Endothelial cell of umbilical vein (primary cell): ENCODE data around the gene VIL1. TPM values are rescaled to one million over a fixed set of nuclear protein-coding genes. Genes with fewer than 3 reads are reported as not detected.

ENCODE experiments used
- BruUV-seq: library from RNA; stranded (reverse); fragments of 400-500 nt; replicated peaks from 2 replicates; lab custom pipeline; 2021; lab: Mats Ljungman, UMichigan
- CTCF ChIA-PET: fragments of 300-600, 350-600 bp; sonication (Branson Sonifier 250); formaldehyde crosslinking; loops from one replicate; lab custom pipeline; 2021; ENCODE audit warnings: antibody characterized with exemption, inconsistent platforms; lab: Charles Lee
- POLR2A ChIA-PET: fragments of 300-600, 350-600 bp; sonication (Branson Sonifier 250); formaldehyde crosslinking; loops from one replicate; lab custom pipeline; 2021; ENCODE audit warnings: antibody characterized with exemption, inconsistent platforms; lab: Charles Lee
- DNase-seq: peaks from one replicate; pipeline ENCODE4 v3.0.0-alpha.2; 2011; ENCODE audit warnings: low read depth, low spot score
- FAIRE-seq: peaks from 2 replicates; lab custom pipeline; 2011; peaks lifted over from hg19 to GRCh38; lab: Jason Lieb, UNC
- H2AFZ ChIP-seq: 2 replicates; pipeline ENCODE4 v1.6.0; 2012; ENCODE audit warnings: low read depth, low read length, control low read depth, inconsistent platforms
- H3K27ac ChIP-seq: 2 replicates; pipeline ENCODE4 v1.5.1; 2011; ENCODE audit warnings: low read depth, mild to moderate bottlenecking, control low read depth, low read length, moderate library complexity; ENCODE audit not compliant: insufficient read depth
- H3K27me3 ChIP-seq, 2 experiments: 2 replicates each; pipeline versions ENCODE4 v1.6.0 to v1.6.1; 2011; ENCODE audit warnings: low read length in 2 of 2, mixed read lengths in 1 of 2; ENCODE audit not compliant: control insufficient read depth in 2 of 2, insufficient read depth in 2 of 2
- H3K36me3 ChIP-seq, 2 experiments: 2 replicates in 1 of 2; 3 replicates in 1 of 2; pipeline ENCODE4 v1.5.1; 2011; ENCODE audit warnings: low read length in 2 of 2, mild to moderate bottlenecking in 1 of 2, moderate library complexity in 1 of 2; ENCODE audit not compliant: control insufficient read depth in 2 of 2, insufficient read depth in 2 of 2; ENCODE audit errors: extremely low read depth in 1 of 2
- H3K4me1 ChIP-seq: 3 replicates; pipeline ENCODE4 v1.5.1; 2011; ENCODE audit warnings: mild to moderate bottlenecking, low read length; ENCODE audit not compliant: control insufficient read depth, insufficient read depth; ENCODE audit errors: extremely low read depth
- H3K4me2 ChIP-seq: 2 replicates; pipeline ENCODE4 v1.6.1; 2011; ENCODE audit warnings: low read length, control low read depth, mixed read lengths; ENCODE audit not compliant: insufficient read depth
- H3K4me3 ChIP-seq, 3 experiments: fragments of 200-600 bp in 1 of 3; sonication (generic), shearing (Covaris generic) in 1 of 3; replicated peaks in 1 of 3; 2 replicates each; pipeline ENCODE4 v1.5.1; 2011 to 2016; ENCODE audit warnings: control low read depth in 3 of 3, low read length in 3 of 3, mild to moderate bottlenecking in 2 of 3, inconsistent platforms in 1 of 3, low read depth in 1 of 3, moderate library complexity in 1 of 3; ENCODE audit not compliant: insufficient read depth in 1 of 3
- H3K79me2 ChIP-seq: 2 replicates; pipeline ENCODE4 v1.6.0; 2012; ENCODE audit warnings: low read length, inconsistent platforms; ENCODE audit not compliant: control insufficient read depth, insufficient read depth
- H3K9ac ChIP-seq: replicated peaks from 2 replicates; pipeline ENCODE3; 2011; ENCODE audit warnings: low read length, control low read depth; ENCODE audit not compliant: insufficient read depth; ENCODE audit errors: extremely low read depth
- H3K9me1 ChIP-seq: replicated peaks from 3 replicates; pipeline ENCODE4 v1.6.0; 2011; ENCODE audit warnings: mild to moderate bottlenecking, low read length; ENCODE audit not compliant: control insufficient read depth, insufficient read depth; ENCODE audit errors: extremely low read depth
- H3K9me3 ChIP-seq: replicated peaks from 2 replicates; pipeline ENCODE4 v1.5.1; 2012; ENCODE audit warnings: low read length, inconsistent platforms; ENCODE audit not compliant: control insufficient read depth, insufficient read depth
- H4K20me1 ChIP-seq: replicated peaks from 2 replicates; pipeline ENCODE3; 2011; ENCODE audit warnings: mild to moderate bottlenecking, low read length; ENCODE audit not compliant: control insufficient read depth, insufficient read depth; ENCODE audit errors: extremely low read depth
- CTCF ChIP-seq, 2 donors: IDR thresholded peaks; 1 replicate in 1 of 2; 2 replicates in 1 of 2; pipeline ENCODE4 v1.5.1; 2011; ENCODE audit warnings: low read length in 2 of 2, mild to moderate bottlenecking in 2 of 2, moderate library complexity in 2 of 2, control low read depth in 1 of 2, inconsistent platforms in 1 of 2, low read depth in 1 of 2; ENCODE audit not compliant: insufficient read depth in 1 of 2; ENCODE audit errors: extremely low read depth in 1 of 2
- EZH2 ChIP-seq: IDR thresholded peaks from 2 replicates; pipeline ENCODE4 v1.6.1; 2012; ENCODE audit warnings: borderline replicate concordance, low read depth, mild to moderate bottlenecking, moderate library complexity, low read length, inconsistent platforms; ENCODE audit not compliant: severe bottlenecking
- FOS ChIP-seq: IDR thresholded peaks from 2 replicates; pipeline ENCODE4 v1.6.1; 2011; ENCODE audit warnings: mild to moderate bottlenecking, low read length, moderate library complexity, borderline replicate concordance; ENCODE audit not compliant: insufficient read depth
- GATA2 ChIP-seq: IDR thresholded peaks from 2 replicates; pipeline ENCODE4 v1.7.0; 2011; ENCODE audit warnings: low read depth, mild to moderate bottlenecking, moderate library complexity, mixed read lengths, low read length; ENCODE audit not compliant: insufficient read length, insufficient read depth
- JUN ChIP-seq: IDR thresholded peaks from 2 replicates; pipeline ENCODE4 v1.6.1; 2011; ENCODE audit warnings: borderline replicate concordance, low read depth; ENCODE audit not compliant: insufficient read length, insufficient read depth
- MAX ChIP-seq: IDR thresholded peaks from 2 replicates; pipeline ENCODE4 v1.6.1; 2011; ENCODE audit not compliant: insufficient read depth, insufficient read length
- MYC ChIP-seq: IDR thresholded peaks from one replicate; pipeline ENCODE4 v1.6.1; 2011; ENCODE audit warnings: mild to moderate bottlenecking, low read depth, low read length
- POLR2A ChIP-seq: IDR thresholded peaks from 2 replicates; pipeline ENCODE4 v1.6.1; 2012; ENCODE audit warnings: low read depth, mild to moderate bottlenecking, control low read depth, low read length
- POLR2AphosphoS5 ChIP-seq: IDR thresholded peaks from 2 replicates; pipeline ENCODE4 v1.6.1; 2012; ENCODE audit warnings: low read depth, mild to moderate bottlenecking, control low read depth, low read length, moderate library complexity; ENCODE audit not compliant: insufficient read depth
- dilution Hi-C: fragments of 300-500 bp; cut with MboI; formaldehyde crosslinking; loops from one replicate; pipeline ENCODE4 v1.15.0; 2019; ENCODE audit warnings: low sequenced_read_pairs; ENCODE audit not compliant: extremely low pct_ligation_motif_present
- intact Hi-C: fragments of 100-400 bp; cut with micrococcal nuclease; formaldehyde crosslinking; loops from one replicate; pipeline ENCODE4 v1.10.0; 2022
- polyA plus RNA-seq, 4 experiments: library from polyadenylated mRNA; depleted of rRNA in 3 of 4; stranded (reverse) in 3 of 4; unstranded in 1 of 4; fragments of >200 nt; gene quantifications; 2 replicates each; pipeline versions ENCODE4 v1.2.1 to v1.2.3, GENCODE V29; 2011 to 2012; ENCODE audit warnings: missing spikeins in 1 of 4
- total RNA-seq: library from RNA; stranded (reverse); gene quantifications from 2 replicates; pipeline ENCODE4 v1.2.3, GENCODE V29; 2021

The VIL1 gene
- total and polyA plus RNA-seq, 2 donors (not counting 3 experiments of a cell fraction or from before 2014, with no cell fraction given): not detected

GRCh38 chr2:218482651-218483050 is 63.7 kb downstream of the VIL1 start:
- no peak for DNase-seq
- Histone ChIP-seq H3K27me3 (no peaks in the 10 kb centered on the region), H3K9me3 (no peaks in the 10 kb centered on the region), H3K4me2 (no peak overlapping the region), H3K9ac (no peak overlapping the region), H3K36me3 (peaks cover 0 to 2% of the 10 kb centered on the region in 2 experiments), H3K4me3 (no peak overlapping the region), H3K9me1 (no peaks in the 10 kb centered on the region), H3K79me2 (no peaks in the 10 kb centered on the region), H4K20me1 (no peaks in the 10 kb centered on the region), H3K27ac (no peak overlapping the region), H2AFZ (no peak overlapping the region), H3K4me1 (no peaks in the 10 kb centered on the region)
- BruUV-seq: no TSS peak
- TF ChIP-seq FOS (no peak), GATA2 (no peak), CTCF (IDR thresholded peaks at IDR 0.05; ENCODE audit: extremely low read depth in 1 of 2, insufficient read depth in 1 of 2, low read depth in 1 of 2, low read length in 2 of 2) (no peak)
- dilution Hi-C loops: no loop called here
- ChIA-PET POLR2A (no interaction called here), CTCF (no interaction called here)
- FAIRE-seq: no peak
- intact Hi-C loops: no loop called here

- Histone ChIP-seq H3K27me3 (no peaks in the 10 kb centered on the region), H3K27ac (no peak overlapping the region)
- intact Hi-C loops: no loop called here
These were observed 67.2 kb downstream of the VIL1 start for GRCh38 chr2:218485986-218486667.

More at GRCh38 chr2:218485986-218486667, 67.2 kb downstream of the VIL1 start:
- Histone ChIP-seq H3K36me3 (no peaks in the 10 kb centered on the region), H3K4me1 (no peaks in the 10 kb centered on the region), H3K4me2 (no peak overlapping the region), H3K9me1 (no peaks in the 10 kb centered on the region), H3K9me3 (no peaks in the 10 kb centered on the region), H3K79me2 (no peaks in the 10 kb centered on the region), H2AFZ (no peak overlapping the region), H3K4me3 (no peak overlapping the region), H3K9ac (no peak overlapping the region), H4K20me1 (no peaks in the 10 kb centered on the region)
- FAIRE-seq (no peak), DNase-seq (no peak)
- no TSS peak for BruUV-seq
- CTCF ChIA-PET: no interaction called here
- dilution Hi-C loops: no loop called here
- POLR2A ChIA-PET: no interaction called here
- no peak for TF ChIP-seq FOS
- no peak for TF ChIP-seq POLR2AphosphoS5
- TF ChIP-seq JUN: no peak
- no peak for TF ChIP-seq MAX
- TF ChIP-seq GATA2: no peak
- no peak for TF ChIP-seq EZH2
- TF ChIP-seq CTCF (IDR thresholded peaks at IDR 0.05; ENCODE audit: extremely low read depth in 1 of 2, insufficient read depth in 1 of 2, low read depth in 1 of 2, low read length in 2 of 2): no peak
- TF ChIP-seq POLR2A: no peak
- no peak for TF ChIP-seq MYC
